Right lobe of liver (tissue), 6 donors: ENCODE data around the gene GDPD5. TPM values are rescaled to one million over a fixed set of nuclear protein-coding genes. Genes with fewer than 3 reads are reported as not detected.
A peak's percentile ranks its signal among the peaks of the same experiment; 100 is the strongest.

Source experiments
- ATAC-seq, 4 donors: fragments of 200-7000 bp; cut with Tn5 transposase; one replicate each; pipeline ENCODE4 v1.9.1; 2020; ENCODE audit warnings: mild to moderate bottlenecking in 4 of 4, moderate library complexity in 4 of 4
- DNase-seq, 3 donors: peaks; one replicate each; pipeline ENCODE4 v3.0.0-alpha.2; 2020
- H3K27ac ChIP-seq, 3 donors: fragments of 200-600 bp; one replicate each; pipeline ENCODE4 v1.8.0; 2022
- H3K27me3 ChIP-seq, 2 donors: fragments of 200-600 bp; one replicate each; pipeline ENCODE4 v1.8.0; 2022
- H3K36me3 ChIP-seq, 4 donors: fragments of 200-600 bp; sonication (generic) in 1 of 4; one replicate each; pipeline versions ENCODE4 v1.5.1 to v1.8.0; 2017 to 2022; ENCODE audit warnings: control low read depth in 1 of 4
- H3K4me1 ChIP-seq, 4 donors: fragments of 200-600 bp; sonication (generic) in 1 of 4; one replicate each; pipeline versions ENCODE4 v1.5.1 to v1.8.0; 2017 to 2022; ENCODE audit warnings: control low read depth in 1 of 4
- H3K4me3 ChIP-seq, 3 donors: fragments of 200-600 bp; one replicate each; pipeline ENCODE4 v1.8.0; 2022
- H3K9me3 ChIP-seq, 4 donors: fragments of 200-600 bp; sonication (generic) in 1 of 4; one replicate each; pipeline versions ENCODE4 v1.5.1 to v1.8.0; 2017 to 2022; ENCODE audit warnings: control low read depth in 1 of 4
- POLR2A ChIP-seq: fragments of 450-650 bp; IDR thresholded peaks from one replicate; pipeline ENCODE4 v1.6.1; 2017; ENCODE audit warnings: antibody characterized with exemption, mild to moderate bottlenecking
- WGBS: methylation state at CpG from one replicate; pipeline ENCODE4 v1.1.6; 2018; ENCODE audit warnings: low coverage, low lambda C conversion rate; ENCODE audit not compliant: insufficient coverage; ENCODE audit errors: missing lambda C conversion rate; 5-methylcytosine and 5-hydroxymethylcytosine counted together
- intact Hi-C, 2 donors: fragments of 100-400 bp; cut with DNase I; formaldehyde crosslinking; loops; one replicate each; pipeline versions ENCODE4 v1.11.2 to v1.14.1; 2022
- total RNA-seq, 6 experiments: library from RNA; depleted of rRNA in 2 of 6; stranded (reverse); fragments of >200 nt in 2 of 6; fragmentation: NEBNext Ultra II Directional in 3 of 6; extraction: Animal tissue kit (Norgen Biotek cat#: 25700) in 3 of 6; gene quantifications; one replicate each; pipeline versions ENCODE4 v1.1.0 to v1.2.4, GENCODE V29; 2016 to 2023
- TF ChIP-seq, protein P1 (sequence below), 4 donors: fragments of 200-600 bp in 3 of 4; fragments of 450-650 bp in 1 of 4; IDR thresholded peaks; one replicate each; pipeline versions ENCODE4 v1.5.1 to v1.8.0; 2016 to 2022; ENCODE audit warnings: antibody characterized with exemption in 4 of 4, mild to moderate bottlenecking in 2 of 4
- donor health status: DM: no; HTN: yes; CAD: no.
- donor health status: DM: no; HTN: no; CAD: no.
- donor health status: DM: no; HTN: no; CAD: no.
- donor health status: DM: no; HTN: yes; CAD: no.
- donor health status: DM: no; HTN: yes; CAD: no.

GDPD5 gene
- total RNA-seq, 6 experiments from 2014 or later = 2.0 to 10.7 (median 4.1) TPM

DNA sequence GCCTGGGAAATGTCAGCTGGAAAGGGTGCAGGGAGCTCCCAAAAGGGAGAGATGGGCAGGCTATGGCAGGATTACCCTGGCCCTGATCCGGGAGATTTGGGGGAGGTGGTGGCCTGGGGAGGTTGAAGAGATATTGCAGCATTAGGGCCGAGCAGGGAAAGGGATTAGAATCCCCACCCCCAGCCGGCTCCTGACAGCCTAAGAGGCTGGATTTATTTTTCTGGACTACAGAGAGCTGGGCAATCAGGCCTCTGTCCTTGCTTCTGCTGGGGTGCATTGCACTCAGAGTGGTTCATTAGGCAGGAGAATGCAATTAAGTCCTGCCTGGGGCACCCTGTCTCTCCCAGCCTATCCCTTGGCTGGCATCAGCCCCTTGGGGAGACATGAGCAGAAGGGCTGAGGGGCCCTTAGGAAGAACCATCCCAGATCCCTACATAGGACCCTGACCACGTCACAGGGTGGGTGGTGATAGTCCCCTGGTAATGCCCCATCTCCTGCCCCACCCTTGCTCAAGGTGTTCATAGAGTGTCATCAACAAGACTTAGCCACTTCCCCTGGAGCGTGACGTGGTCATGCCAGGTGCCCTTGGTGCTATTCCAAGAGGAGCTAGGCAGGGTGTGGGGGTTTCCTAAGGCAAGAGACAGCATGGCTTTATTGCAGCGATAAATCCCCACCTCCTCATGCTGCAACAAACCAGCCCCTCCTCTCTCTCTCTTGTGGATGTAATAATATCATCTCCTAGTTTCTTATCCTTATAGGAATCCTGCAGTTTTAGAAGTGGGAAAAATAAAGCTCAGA is 54.4 kb downstream of the GDPD5 start:
- peak in 1 of 3 donors; percentile 17 for DNase-seq
- intact Hi-C loops = no loop called here

DNA sequence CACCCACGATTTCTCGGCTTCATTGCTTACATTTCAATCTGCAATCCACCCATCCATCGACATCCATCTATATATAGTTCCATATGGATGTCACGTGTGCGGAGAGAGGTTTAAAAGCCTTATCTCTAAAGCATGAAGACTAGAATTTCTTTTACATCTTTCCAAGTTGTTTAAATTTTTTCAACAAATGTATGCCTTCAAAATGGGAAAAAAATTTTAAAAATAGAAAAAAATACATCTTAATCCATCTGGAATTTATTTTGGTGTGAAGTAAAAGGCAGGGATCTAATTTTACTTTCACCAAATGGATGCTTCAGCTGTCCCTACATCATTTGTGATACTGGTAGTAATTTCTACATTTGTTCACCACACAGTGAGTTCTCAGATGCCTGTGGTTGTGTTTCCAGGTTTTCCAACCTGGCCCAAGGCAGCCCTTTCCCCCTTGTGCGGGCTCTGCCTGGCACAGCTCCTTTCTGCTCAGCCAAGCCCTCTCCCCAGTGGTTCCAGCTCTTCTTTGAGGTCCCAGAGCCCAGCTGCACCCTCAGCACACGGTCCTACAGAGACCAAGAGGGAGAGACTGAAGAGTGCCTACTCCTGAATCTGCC is 55.2 kb downstream of the GDPD5 start:
- Histone ChIP-seq H3K4me1 (no peaks in the 10 kb centered on the region), H3K4me3 (no peak overlapping the region), H3K27ac (no peak overlapping the region), H3K36me3 (no peaks in the 10 kb centered on the region), H3K27me3 (no peaks in the 10 kb centered on the region), H3K9me3 (no peaks in the 10 kb centered on the region)
- intact Hi-C loops = no loop called here
- TF ChIP-seq, protein P1, sequence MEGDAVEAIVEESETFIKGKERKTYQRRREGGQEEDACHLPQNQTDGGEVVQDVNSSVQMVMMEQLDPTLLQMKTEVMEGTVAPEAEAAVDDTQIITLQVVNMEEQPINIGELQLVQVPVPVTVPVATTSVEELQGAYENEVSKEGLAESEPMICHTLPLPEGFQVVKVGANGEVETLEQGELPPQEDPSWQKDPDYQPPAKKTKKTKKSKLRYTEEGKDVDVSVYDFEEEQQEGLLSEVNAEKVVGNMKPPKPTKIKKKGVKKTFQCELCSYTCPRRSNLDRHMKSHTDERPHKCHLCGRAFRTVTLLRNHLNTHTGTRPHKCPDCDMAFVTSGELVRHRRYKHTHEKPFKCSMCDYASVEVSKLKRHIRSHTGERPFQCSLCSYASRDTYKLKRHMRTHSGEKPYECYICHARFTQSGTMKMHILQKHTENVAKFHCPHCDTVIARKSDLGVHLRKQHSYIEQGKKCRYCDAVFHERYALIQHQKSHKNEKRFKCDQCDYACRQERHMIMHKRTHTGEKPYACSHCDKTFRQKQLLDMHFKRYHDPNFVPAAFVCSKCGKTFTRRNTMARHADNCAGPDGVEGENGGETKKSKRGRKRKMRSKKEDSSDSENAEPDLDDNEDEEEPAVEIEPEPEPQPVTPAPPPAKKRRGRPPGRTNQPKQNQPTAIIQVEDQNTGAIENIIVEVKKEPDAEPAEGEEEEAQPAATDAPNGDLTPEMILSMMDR (IDR thresholded peaks at IDR 0.05) = no peak
- TF ChIP-seq POLR2A = no peak
- WGBS = 72% methylated on average over 6 of the region's 7 CpGs
- no peak for ATAC-seq
- DNase-seq = peak in 1 of 3 donors; percentile 21

More for the DNA sequence above, 54.4 kb downstream of the GDPD5 start:
- Histone ChIP-seq H3K9me3 (no peaks in the 10 kb centered on the region), H3K27me3 (no peaks in the 10 kb centered on the region), H3K4me3 (no peak overlapping the region), H3K27ac (no peak overlapping the region), H3K4me1 (no peaks in the 10 kb centered on the region), H3K36me3 (no peaks in the 10 kb centered on the region)
- ATAC-seq = no peak
- WGBS = 83% methylated on average over 3 of the region's 7 CpGs
- TF ChIP-seq, protein P1 (IDR thresholded peaks at IDR 0.05) = no peak
- no peak for TF ChIP-seq POLR2A

DNA sequence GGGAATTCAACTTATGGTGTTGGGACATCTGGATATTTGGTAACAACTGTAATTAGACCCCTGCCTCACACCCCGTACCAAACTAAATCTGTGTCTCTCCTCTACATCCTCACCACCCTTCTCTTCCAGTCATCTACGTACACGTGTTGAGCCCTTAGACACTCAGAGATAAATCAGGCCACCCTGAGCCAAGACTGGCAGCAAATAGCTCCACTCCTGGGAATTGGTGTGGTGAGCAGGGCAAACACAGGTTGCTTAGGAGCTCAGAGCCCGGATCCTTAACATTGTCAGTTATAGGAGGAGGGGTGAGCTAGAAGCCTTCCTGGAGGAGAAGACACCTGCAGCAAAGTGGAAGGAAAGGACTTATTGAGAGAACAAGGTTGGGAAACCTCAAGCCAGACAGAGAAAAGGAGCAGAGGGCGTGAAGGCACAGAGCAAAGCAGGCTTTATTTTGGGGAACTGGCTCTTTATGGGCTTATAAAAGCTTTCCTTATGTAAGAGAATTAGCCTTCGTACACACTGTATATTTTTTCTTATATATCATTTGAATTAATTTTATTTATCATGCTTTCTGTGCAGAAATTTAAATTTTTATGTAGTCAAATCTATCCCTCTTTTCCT is 55.8 kb downstream of the GDPD5 start:
- ATAC-seq = no peak
- H3K4me1 ChIP-seq = no peaks in the 10 kb centered on the region
- no peaks in the 10 kb centered on the region for H3K27me3 ChIP-seq
- no peak for TF ChIP-seq POLR2A
- TF ChIP-seq, protein P1 (IDR thresholded peaks at IDR 0.05) = no peak
- intact Hi-C loops = no loop called here
- 65% methylated on average over 6 of the region's 6 CpGs for WGBS
- no peak overlapping the region for H3K4me3 ChIP-seq
- H3K36me3 ChIP-seq = no peaks in the 10 kb centered on the region
- peak in 1 of 3 donors; percentile 1 for DNase-seq
- H3K27ac ChIP-seq = no peak overlapping the region
- no peaks in the 10 kb centered on the region for H3K9me3 ChIP-seq

DNA sequence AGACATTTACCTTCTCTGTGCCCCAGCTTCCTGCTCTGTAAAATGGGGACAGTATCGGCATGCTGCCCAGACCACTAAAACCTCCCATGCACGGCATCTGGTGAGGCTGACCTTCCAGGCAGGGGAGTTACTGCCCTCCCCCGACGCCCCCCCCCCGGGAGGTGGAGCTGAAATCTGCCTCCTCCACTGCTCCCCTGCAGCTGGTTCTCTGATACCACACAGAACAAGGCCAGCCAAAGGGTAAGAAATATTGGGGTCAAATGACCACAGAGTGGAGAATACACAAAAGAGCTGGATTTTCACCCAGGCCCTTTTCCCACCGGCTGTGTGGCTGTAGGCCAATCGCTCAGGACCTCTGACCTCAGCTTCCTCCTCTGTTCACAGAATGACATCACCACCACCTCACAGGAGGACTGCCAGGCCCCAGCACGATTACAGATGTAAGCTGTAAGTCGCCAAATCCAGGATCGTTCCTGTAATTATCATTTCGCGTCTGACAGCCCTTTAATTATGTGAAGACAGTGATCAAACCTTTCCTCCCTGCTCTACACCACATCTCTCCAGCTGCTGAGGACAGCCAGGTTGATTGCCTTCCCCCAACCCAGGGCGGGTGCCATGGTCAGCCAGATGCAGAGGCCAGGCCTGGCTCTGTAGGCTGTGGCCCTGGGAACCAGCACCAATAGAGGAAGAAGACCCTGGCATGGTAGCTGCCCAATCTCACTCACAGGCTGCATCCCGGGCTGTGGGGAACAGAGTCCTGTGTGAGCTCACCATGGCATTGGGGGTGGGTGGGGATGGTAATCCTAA is 57.0 kb downstream of the GDPD5 start:
- ATAC-seq (peak; percentile 58 to 76 (median 59)), DNase-seq (peak; percentile 55 to 66 (median 65))
- Histone ChIP-seq H3K4me1 (no peaks in the 10 kb centered on the region), H3K9me3 (no peaks in the 10 kb centered on the region), H3K27me3 (no peaks in the 10 kb centered on the region), H3K4me3 (no peak overlapping the region), H3K27ac (no peak overlapping the region), H3K36me3 (no peaks in the 10 kb centered on the region)
- WGBS = 30% methylated on average over 11 of the region's 14 CpGs
- TF ChIP-seq POLR2A = no peak
- TF ChIP-seq, protein P1 (IDR thresholded peaks at IDR 0.05) = no peak
- intact Hi-C loops = no loop called here
